AG08396 (cell line): Measurements from ENCODE around the gene MC1R.
A peak's percentile ranks its signal among the peaks of the same experiment; 100 is the strongest.
"Not testable (repeated sequence)": the region's sequence is repeated elsewhere in the genome, so short reads cannot be mapped to it uniquely, and the experiment has no call there.

Experiments used
- DNase-seq: peaks from one replicate; pipeline ENCODE4 v3.0.0; 2012; ENCODE audit warnings: low spot score, mixed read lengths

Gene MC1R

GRCh38 chr16:89934611-89935553 lies 16.2 kb downstream of the MC1R start:
- no peak for DNase-seq

DNA sequence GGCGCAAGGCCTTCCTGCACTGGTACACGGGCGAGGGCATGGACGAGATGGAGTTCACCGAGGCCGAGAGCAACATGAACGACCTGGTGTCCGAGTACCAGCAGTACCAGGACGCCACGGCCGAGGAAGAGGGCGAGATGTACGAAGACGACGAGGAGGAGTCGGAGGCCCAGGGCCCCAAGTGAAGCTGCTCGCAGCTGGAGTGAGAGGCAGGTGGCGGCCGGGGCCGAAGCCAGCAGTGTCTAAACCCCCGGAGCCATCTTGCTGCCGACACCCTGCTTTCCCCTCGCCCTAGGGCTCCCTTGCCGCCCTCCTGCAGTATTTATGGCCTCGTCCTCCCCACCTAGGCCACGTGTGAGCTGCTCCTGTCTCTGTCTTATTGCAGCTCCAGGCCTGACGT lies 17.0 kb downstream of the MC1R start:
- not testable (repeated sequence) for DNase-seq

DNA sequence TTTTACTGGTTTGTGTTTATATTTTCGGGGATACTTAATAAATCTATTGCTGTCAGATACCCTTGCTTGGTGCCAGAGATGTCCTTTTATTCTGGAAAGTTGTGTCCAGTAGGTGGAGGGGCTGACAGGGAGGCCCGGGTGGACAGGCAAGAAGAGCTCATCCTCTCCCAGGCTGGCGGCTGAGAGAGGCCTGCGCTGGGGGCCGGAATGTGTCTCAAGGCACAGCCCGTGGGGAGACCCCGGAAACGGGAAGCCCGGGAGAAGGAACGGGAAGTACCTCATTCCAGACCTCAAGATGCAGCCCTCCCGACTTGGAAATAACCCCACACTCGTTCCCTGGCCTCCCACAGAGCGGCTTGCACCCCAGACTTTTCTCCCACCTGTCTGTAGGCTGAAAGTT lies 17.4 kb downstream of the MC1R start:
- DNase-seq, result no peak

GRCh38 chr16:89936508-89936907 lies 17.8 kb downstream of the MC1R start:
- DNase-seq, result no peak

DNA sequence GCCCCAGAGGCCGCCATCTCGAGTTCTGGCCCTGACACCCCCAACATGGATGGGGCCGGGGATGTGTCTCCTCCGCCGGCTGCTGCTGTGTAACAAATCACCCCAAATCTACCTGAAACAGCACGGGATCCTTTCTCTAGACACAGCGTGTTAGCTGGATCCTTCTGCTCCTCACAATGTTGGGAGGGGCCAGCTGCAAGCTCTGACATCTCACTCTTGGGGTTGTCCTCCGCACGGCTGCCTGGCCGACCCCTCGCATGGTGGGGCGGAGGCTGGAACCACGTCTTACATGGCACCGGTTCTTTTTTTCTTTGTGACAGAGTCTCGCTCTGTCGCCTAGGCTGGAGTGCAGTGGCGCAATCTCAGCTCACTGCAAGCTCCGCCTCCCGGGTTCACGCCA lies 18.3 kb downstream of the MC1R start:
- no peak for DNase-seq

GRCh38 chr16:89938175-89938885 lies 19.7 kb downstream of the MC1R start:
- DNase-seq, result no peak

- DNase-seq, result no peak
Measured at GRCh38 chr16:89944773-89945172, 26.1 kb downstream of the MC1R start.

DNA sequence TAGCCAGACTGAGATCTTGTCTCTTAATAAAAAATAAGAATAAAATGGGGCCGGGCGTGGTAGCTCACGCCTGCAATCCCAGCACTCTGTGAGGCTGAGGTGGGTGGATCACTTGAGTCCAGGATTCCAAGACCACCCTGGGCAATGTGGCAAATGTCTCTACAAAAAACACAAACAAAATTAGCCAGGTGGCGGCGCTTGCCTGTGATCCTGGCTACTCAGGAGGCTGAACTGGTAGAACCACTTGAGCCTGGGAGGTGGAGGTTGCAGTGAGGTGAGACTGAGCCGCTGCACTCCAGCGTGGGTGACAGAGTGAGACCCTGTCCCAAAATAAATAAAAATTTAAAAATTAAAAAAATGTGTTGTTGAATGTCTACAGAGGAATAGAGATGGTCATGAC lies 27.0 kb downstream of the MC1R start:
- no peak for DNase-seq

- DNase-seq, result no peak
Measured at GRCh38 chr16:89946515-89946914, 27.9 kb downstream of the MC1R start.

- no peak for DNase-seq
Measured at GRCh38 chr16:89949121-89949742, 30.6 kb downstream of the MC1R start.

DNA sequence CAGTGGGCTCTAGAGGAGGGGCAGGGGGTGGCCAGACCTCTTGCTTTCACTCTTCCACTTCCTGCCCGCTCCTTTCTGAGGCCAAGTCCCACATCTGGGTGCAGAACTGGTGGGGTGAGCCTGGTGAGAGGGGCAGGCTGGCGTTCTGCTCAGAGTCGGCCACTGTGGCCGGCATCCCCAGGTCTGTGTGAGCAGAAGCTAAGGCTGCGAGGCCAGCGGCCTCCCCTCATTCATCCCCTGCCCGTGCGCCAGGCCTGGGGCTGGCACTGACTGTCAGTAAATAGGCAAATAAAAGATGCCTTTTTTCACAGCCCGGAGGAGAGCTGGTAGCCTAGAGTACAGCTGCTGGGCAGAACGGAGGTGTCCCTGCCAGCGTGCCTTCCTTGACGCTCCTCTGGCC lies 31.1 kb downstream of the MC1R start:
- no peak for DNase-seq

DNA sequence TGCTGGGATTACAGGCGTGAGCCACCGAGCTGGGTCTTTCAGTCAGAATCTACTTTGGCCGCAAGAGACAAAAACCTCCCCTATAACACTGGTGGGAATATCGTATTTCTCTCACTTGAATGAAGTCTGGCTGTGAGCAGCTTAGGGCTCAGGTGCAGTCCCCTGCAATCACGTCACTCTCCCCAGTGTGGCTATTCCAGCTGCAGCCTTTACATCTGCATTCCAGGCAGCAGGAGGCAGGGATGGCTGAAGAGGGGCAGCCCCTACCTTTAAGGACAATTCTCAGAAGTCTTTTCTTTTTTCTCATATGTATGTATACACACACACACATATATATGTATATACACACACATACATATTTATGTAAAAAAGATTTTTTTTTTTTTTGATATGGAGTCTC lies 32.8 kb downstream of the MC1R start:
- DNase-seq, result no peak

GRCh38 chr16:89952049-89952448 lies 33.4 kb downstream of the MC1R start:
- no peak for DNase-seq

- DNase-seq, result no peak
Measured at GRCh38 chr16:89952551-89952950, 33.9 kb downstream of the MC1R start.

DNA sequence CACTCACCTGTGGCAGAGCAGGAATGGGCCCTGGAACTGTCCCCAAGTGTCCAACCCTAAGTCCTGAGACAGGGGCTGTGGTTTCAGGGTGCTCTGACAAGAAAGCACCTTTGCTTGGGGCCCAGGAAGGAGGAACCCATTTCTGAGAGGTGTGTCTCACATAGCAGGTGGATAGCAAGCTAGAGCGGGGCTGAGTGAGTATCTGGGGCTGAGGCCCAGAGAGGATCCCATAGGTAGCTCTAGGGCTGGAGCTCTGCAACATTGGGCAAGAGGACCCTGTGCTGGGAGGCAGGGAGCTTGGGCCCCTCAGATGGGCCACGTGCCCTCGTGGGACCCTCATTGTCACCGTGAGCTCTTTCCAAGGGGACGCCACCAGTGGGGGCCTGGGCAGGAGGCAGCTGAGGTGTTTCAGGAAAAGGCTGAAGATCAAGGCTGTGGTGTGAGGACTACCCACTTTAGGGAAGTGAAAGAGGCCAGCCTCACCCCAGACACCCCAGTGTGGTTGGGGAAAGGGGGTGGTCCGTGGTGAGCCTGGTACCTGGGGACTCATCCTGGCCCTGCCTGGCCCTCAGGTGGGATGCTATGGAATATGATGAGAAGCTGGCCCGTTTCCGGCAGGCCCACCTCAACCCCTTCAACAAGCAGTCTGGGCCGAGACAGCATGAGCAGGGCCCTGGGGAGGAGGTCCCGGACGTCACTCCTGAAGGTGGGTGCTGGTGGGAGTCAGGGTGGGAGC lies 35.2 kb downstream of the MC1R start:
- no peak for DNase-seq

DNA sequence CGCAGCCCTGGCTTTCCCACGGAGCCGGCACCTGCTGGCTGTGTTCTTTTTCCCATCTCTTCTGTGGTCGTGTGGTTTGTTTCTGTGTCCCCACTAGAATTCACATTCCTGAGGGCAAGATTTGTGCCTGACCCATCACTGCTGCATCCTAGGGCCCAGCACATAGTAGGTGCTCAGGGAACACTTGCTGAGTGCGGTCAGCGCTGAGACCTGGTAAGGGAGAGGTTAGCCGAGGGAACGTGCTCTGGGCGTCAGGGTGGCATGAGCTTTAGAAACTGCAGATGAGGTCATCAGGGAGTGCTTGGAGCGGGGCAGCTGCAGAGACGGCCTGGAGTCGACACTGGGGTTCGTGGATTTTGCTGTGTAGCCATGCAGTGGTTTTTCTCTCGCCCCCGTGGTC lies 35.8 kb downstream of the MC1R start:
- DNase-seq, result no peak

- DNase-seq, result no peak
Measured at GRCh38 chr16:89955001-89955685, 36.5 kb downstream of the MC1R start.

GRCh38 chr16:89956505-89957215 lies 38.0 kb downstream of the MC1R start:
- DNase-seq, result no peak

- no peak for DNase-seq
Measured at GRCh38 chr16:89957216-89957785, 38.6 kb downstream of the MC1R start.

- DNase-seq, result peak; percentile 62
Measured at GRCh38 chr16:89958068-89958467, 39.4 kb downstream of the MC1R start.

GRCh38 chr16:89958596-89958995 lies 39.9 kb downstream of the MC1R start:
- DNase-seq, result no peak
